A549 (cell line): ENCODE data around the gene GSE1.

Experiments used
- BHLHE40 ChIP-seq: IDR thresholded peaks from 2 replicates; pipeline ENCODE4 v1.6.1; 2012; ENCODE audit warnings: low read depth, low read length, inconsistent platforms
- CEBPB ChIP-seq, 2 experiments: fragments of >200 bp in 1 of 2; sonication (Bioruptor Twin) in 1 of 2; formaldehyde crosslinking in 1 of 2; IDR thresholded peaks; 2 replicates each; pipeline ENCODE4 v1.6.1; 2012 to 2016
- EP300 ChIP-seq, 2 experiments: fragments of >200 bp; sonication (Bioruptor Twin); formaldehyde crosslinking; IDR thresholded peaks; 2 replicates in 1 of 2; 3 replicates in 1 of 2; pipeline ENCODE4 v1.6.1; 2016 to 2017
- HOXB13 ChIP-seq: fragments of 250-450 bp; sonication (Bioruptor Pico); IDR thresholded peaks from 2 replicates; pipeline ENCODE4 v1.5.0; 2020; ENCODE audit warnings: low read depth, mild to moderate bottlenecking, moderate library complexity
- JUNB ChIP-seq: fragments of >200 bp; sonication (Bioruptor Twin); formaldehyde crosslinking; IDR thresholded peaks from 2 replicates; pipeline ENCODE4 v1.6.1; 2016
- PHF8 ChIP-seq: fragments of 200-600 bp; sonication (generic); IDR thresholded peaks from 2 replicates; pipeline ENCODE4 v1.6.1; 2016; ENCODE audit warnings: low read depth, mild to moderate bottlenecking, antibody characterized with exemption, moderate library complexity, borderline replicate concordance
- POLR2A ChIP-seq: IDR thresholded peaks from 2 replicates; pipeline ENCODE4 v1.6.1; 2012; ENCODE audit warnings: mild to moderate bottlenecking, low read length
- RARB ChIP-seq: fragments of 250-450 bp; sonication (Bioruptor Pico); IDR thresholded peaks from 2 replicates; pipeline ENCODE4 v1.8.0; 2021; ENCODE audit warnings: mild to moderate bottlenecking, moderate library complexity
- TP53 ChIP-seq: fragments of 250-450 bp; sonication (Bioruptor Pico); IDR thresholded peaks from 2 replicates; pipeline ENCODE4 v1.5.0; 2021; ENCODE audit warnings: mild to moderate bottlenecking, moderate library complexity
- TF ChIP-seq, protein P1 (sequence below): IDR thresholded peaks from 2 replicates; pipeline ENCODE4 v1.6.1; 2012; ENCODE audit warnings: low read depth, borderline replicate concordance
- TF ChIP-seq, protein P2 (sequence below): fragments of >200 bp; sonication (Bioruptor Twin); formaldehyde crosslinking; IDR thresholded peaks from 3 replicates; pipeline ENCODE4 v1.5.1; 2016

DNA sequence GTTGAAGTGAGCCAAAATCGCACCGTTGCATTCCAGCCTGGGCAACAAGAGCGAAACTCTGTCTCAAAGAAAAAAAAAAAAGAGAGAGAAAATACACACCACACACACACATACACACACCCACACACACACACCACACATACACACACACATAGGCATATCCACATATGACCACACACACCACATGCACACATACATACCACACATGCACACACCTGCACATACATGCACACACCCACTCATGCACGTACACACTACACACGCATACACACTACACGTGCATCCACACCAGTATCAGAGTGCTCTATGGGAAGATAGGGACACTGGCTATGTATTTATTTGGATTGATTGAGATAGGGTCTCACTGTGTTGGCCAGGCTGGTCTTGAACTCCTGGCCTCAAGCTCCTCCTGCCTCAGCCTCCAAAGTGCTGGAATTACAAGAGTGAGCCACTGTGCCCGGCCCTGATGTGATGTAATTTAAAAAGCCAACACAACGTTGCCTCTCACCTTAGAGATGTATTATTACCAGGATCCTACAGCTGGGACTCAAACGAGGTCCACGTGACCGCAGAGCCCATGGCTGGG, 93.4 kb downstream of the GSE1 start:
- no peak for TF ChIP-seq CEBPB (IDR thresholded peaks at IDR 0.05)
- TF ChIP-seq, protein P1, sequence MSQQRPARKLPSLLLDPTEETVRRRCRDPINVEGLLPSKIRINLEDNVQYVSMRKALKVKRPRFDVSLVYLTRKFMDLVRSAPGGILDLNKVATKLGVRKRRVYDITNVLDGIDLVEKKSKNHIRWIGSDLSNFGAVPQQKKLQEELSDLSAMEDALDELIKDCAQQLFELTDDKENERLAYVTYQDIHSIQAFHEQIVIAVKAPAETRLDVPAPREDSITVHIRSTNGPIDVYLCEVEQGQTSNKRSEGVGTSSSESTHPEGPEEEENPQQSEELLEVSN, result no peak
- no peak for TF ChIP-seq EP300 (IDR thresholded peaks at IDR 0.05)
- TF ChIP-seq, protein P2, sequence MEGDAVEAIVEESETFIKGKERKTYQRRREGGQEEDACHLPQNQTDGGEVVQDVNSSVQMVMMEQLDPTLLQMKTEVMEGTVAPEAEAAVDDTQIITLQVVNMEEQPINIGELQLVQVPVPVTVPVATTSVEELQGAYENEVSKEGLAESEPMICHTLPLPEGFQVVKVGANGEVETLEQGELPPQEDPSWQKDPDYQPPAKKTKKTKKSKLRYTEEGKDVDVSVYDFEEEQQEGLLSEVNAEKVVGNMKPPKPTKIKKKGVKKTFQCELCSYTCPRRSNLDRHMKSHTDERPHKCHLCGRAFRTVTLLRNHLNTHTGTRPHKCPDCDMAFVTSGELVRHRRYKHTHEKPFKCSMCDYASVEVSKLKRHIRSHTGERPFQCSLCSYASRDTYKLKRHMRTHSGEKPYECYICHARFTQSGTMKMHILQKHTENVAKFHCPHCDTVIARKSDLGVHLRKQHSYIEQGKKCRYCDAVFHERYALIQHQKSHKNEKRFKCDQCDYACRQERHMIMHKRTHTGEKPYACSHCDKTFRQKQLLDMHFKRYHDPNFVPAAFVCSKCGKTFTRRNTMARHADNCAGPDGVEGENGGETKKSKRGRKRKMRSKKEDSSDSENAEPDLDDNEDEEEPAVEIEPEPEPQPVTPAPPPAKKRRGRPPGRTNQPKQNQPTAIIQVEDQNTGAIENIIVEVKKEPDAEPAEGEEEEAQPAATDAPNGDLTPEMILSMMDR, result no peak
- TF ChIP-seq RARB (CRISPR knock-in tag), result no peak
- TF ChIP-seq HOXB13 (CRISPR knock-in tag), result no peak
- no peak for TF ChIP-seq TP53 (CRISPR knock-in tag)
- TF ChIP-seq POLR2A, result no peak
- TF ChIP-seq PHF8, result no peak
- TF ChIP-seq JUNB, result no peak
- no peak for TF ChIP-seq BHLHE40
